Fibroblast of villous mesenchyme (primary cell): ENCODE measurements around the gene TINAGL1. TPM values are rescaled to one million over a fixed set of nuclear protein-coding genes. Genes with fewer than 3 reads are reported as not detected.

ENCODE experiments used
- DNase-seq: peaks from one replicate; pipeline ENCODE4 v3.0.0-alpha.2; 2010; ENCODE audit warnings: low read depth
- H3K4me3 ChIP-seq: 2 replicates; pipeline ENCODE4 v1.5.1; 2011; ENCODE audit warnings: low read depth, mild to moderate bottlenecking, low read length
- total RNA-seq: library from RNA; depleted of rRNA; stranded (reverse); fragments of >200 nt; gene quantifications from 2 replicates; pipeline ENCODE4 v1.2.3, GENCODE V29; 2012
- TF ChIP-seq, protein P1 (sequence below): IDR thresholded peaks from 2 replicates; pipeline ENCODE4 v1.5.1; 2012; ENCODE audit warnings: low read depth, mild to moderate bottlenecking, low read length; ENCODE audit not compliant: insufficient read depth

TINAGL1 gene
- total RNA-seq, 1 donor: 60.5 TPM

DNA sequence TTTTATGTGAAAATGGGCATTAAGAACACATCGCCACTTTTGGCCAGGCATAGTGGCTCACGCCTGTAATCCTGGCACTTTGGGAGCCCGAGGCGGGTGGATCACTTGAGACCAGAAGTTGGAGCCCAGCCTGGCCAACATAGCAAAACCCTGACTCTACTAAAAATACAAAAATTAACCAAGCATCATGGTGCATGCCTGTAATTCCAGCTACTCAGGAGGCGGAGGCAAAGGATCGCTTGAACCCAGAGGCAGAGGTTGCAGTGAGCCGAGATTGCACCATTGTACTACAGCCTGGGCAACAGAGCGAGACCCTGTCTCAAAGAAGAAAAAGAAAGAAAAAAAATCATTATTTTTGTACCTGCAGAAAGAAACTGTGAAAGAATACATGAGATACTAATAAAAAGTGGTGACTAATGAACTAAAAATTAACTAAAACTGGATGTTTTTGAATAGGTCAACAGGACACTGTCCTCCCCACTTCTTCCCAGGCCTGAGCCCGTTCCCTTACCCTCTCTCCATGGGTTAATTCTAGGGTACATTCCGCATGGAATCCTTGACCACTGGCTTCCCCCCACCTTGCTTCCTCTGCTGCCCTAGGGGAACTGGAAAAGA lies 8.3 kb upstream of the TINAGL1 start:
- TF ChIP-seq, protein P1, sequence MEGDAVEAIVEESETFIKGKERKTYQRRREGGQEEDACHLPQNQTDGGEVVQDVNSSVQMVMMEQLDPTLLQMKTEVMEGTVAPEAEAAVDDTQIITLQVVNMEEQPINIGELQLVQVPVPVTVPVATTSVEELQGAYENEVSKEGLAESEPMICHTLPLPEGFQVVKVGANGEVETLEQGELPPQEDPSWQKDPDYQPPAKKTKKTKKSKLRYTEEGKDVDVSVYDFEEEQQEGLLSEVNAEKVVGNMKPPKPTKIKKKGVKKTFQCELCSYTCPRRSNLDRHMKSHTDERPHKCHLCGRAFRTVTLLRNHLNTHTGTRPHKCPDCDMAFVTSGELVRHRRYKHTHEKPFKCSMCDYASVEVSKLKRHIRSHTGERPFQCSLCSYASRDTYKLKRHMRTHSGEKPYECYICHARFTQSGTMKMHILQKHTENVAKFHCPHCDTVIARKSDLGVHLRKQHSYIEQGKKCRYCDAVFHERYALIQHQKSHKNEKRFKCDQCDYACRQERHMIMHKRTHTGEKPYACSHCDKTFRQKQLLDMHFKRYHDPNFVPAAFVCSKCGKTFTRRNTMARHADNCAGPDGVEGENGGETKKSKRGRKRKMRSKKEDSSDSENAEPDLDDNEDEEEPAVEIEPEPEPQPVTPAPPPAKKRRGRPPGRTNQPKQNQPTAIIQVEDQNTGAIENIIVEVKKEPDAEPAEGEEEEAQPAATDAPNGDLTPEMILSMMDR: no peak
- no peak for DNase-seq
- H3K4me3 ChIP-seq: no peak overlapping the region

DNA sequence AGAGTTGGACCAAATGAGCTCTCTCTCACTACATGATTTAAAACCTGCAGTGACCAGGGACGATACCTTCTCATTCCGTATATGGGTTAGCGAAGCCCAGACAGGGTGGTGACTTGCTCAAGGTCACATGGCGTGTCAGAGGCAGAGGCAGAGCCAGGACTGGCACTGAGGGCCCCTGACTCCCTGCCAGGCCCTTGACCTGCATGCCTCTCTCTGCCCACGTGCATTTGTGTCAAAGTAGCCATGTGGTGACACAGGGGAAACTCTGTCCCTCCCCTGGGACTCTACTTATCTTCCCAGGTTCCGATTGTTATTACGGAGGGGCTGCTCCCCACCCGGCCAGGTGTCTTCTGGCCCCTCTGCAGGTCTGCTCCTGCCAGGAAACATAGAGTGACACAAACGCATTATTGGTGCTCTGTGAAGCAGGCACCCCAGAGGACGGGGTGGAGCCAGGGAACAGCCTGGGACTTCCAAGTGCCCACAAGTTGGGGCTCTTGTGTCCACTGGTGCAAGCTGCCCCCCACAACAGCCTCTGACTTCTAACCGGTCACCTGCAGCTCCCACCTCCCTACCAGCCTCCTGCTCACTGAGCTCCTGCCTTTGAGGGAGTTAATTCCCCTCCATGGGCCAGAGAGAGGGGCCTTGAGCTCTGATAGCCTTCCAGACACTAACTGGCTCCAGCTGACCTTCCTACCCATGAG lies 7.3 kb upstream of the TINAGL1 start:
- TF ChIP-seq, protein P1: no peak
- no peak for DNase-seq
- H3K4me3 ChIP-seq: no peak overlapping the region

DNA sequence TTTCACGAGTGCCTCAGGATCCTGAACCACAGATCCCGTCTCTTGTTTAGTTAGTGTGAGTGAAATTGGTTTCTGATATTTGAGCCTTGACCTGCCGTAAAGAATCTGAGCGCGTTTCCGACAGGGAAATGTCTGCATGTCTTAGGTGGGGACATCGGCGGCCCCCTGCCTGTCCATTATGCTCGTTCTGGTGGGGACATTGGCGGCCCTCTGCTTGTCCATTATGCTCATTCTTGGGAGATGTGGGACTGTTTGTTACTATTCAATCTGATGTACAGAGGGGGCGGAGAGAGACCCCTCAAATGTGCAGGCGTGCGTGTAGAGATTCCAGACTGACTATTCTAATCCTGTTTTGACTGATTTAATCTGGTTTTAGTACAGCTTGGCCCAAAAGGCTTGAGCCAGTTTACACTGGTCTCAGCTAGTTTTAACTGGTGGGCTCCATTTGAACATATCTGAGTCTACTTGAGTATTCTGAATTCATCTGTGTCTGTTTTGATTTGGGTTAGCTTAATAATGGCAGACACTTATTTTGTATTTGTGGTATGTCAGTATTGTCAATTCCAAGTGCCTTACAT lies 6.6 kb upstream of the TINAGL1 start:
- TF ChIP-seq, protein P1: no peak
- no peak overlapping the region for H3K4me3 ChIP-seq
- no peak for DNase-seq

DNA sequence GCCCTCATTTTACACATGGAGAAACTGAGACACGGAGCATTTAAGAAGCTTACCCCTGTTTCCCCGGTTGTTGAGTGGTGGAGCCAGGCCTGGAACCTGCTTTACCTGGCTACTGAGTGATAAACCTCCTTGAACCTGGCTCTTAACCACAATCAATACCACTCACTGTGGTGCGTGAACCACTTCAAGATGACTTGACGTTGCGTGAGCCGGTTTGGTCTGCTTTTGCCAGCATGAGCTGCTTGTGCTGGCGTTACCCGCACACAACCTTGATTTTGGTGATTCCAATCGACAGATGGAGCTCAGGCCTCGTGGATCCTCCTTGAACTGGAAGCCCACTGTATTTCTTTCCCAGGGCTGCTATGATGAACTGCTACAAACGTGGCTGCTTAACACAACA lies 6.1 kb upstream of the TINAGL1 start:
- H3K4me3 ChIP-seq: no peak overlapping the region
- no peak for DNase-seq
- TF ChIP-seq, protein P1: no peak

DNA sequence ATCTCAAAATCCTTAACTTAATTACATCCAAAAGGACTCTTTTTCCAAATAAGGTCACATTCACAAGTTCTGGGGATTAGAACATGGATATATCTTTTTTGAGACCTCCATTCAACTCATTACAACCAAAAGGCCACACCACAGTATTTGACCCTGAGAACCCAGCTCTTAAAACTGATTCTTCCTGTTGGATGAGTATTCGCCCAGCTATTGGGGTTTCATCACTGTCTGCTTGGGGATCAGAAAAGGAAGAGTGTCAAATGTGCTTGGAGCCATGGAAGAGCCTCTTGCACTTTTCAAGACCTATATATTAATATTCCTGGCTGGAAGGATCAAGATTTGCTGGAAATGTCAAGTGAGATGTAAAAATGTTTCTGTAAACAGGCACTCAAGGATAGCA lies 5.4 kb upstream of the TINAGL1 start:
- no peak overlapping the region for H3K4me3 ChIP-seq
- peak; percentile 67 for DNase-seq
- TF ChIP-seq, protein P1: no peak

DNA sequence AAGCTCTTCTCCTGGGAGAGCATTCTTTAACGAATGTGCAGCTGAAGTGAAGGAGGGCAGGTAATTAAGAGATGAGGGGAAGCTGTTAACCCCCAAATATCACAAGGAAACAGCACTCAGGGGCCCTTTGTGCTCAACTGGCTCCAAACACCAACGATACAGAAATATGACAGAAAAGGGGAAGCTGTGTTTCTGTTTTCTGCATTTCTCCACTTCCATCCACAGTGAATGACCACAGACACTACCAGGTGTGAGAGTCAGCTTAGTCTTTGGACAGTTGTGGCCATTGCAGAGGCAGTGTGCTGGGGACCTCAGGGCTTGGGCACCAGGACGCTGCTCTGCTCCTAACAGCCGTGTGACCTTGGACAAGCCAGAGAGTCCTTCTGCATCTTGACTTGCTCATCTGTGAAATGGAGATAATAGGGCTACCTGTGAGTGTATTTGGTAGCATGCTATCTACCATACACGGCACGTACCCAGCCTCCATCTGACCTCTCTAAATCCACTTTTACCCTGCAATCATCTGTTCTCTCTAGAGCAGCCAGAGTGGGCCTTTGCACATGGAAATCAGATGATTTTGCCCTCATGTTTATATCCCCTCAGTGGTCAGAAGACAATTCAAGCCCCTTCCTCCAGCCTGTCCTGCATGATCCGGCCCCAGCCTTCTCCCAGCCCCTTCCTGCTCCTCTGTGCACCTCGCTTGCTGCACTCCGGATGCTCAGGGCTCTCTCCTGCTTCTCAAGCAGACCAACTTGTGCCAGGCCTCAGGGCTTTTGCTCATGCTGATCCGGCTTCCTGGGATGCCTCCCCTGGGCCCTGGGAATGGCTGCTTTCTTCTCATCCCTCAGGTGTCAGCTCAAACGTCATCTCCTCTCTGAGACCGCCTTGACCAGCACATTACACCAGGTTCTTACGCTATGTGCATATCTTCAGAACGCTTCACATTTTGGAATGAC lies 4.7 kb upstream of the TINAGL1 start:
- TF ChIP-seq, protein P1: no peak
- DNase-seq: no peak
- H3K4me3 ChIP-seq: no peak overlapping the region
